Measurements from ENCODE around the gene NUDT13. TPM values are rescaled to one million over a fixed set of nuclear protein-coding genes. Genes with fewer than 3 reads are reported as not detected.

NUDT13 gene
- total and polyA plus RNA-seq, 9 of the 15 experiments (the other 6 are each of a cell fraction or from before 2014, with no cell fraction given) = 4.7 to 11.1 (median 5.6) TPM

- TF ChIP-seq PKNOX1 (IDR thresholded peaks at IDR 0.05) (peak; percentile 57; the same call in 1 of the 2 replicates), BMI1 (IDR thresholded peaks at IDR 0.05; ENCODE audit: low read length) (no peak), POLR3A (IDR thresholded peaks at IDR 0.05; ENCODE audit: borderline replicate concordance, extremely low read depth, insufficient read depth, insufficient read length) (no peak), POLR3G (IDR thresholded peaks at IDR 0.05; ENCODE audit: extremely low read depth, insufficient read length, insufficient replicate concordance) (no peak), RFX1 (IDR thresholded peaks at IDR 0.05) (no peak), THRAP3 (IDR thresholded peaks at IDR 0.05; ENCODE audit: borderline replicate concordance) (no peak), CREB3L1 (IDR thresholded peaks at IDR 0.05; ENCODE audit: borderline replicate concordance, low read depth) (peak; percentile 81; the same call in 1 of the 2 replicates), U2AF1 (optimal IDR thresholded peaks at IDR 0.05; ENCODE audit: low read depth, low read length) (no peak), SMARCC2 (IDR thresholded peaks at IDR 0.05; ENCODE audit: low read depth) (peak; percentile 22; the same call in 1 of the 2 replicates), ETV1 (tag; conservative IDR thresholded peaks at IDR 0.05; ENCODE audit: low read depth) (peak; percentile 90), NFIC (IDR thresholded peaks at IDR 0.05) (peak; percentile 47; the same call in 1 of the 2 replicates), SMAD1 (IDR thresholded peaks at IDR 0.05; ENCODE audit: low read depth, low read length, partially characterized antibody) (peak; percentile 51), FOXP4 (CRISPR knock-in tag; IDR thresholded peaks at IDR 0.05; ENCODE audit: borderline replicate concordance) (no peak), GTF2E2 (tag; IDR thresholded peaks at IDR 0.05) (peak; percentile 85), RBM22 (IDR thresholded peaks at IDR 0.05; ENCODE audit: low read depth, low read length, poor library complexity, severe bottlenecking) (peak; percentile 64), GTF2A2 (tag; IDR thresholded peaks at IDR 0.05) (no peak), ZNF224 (CRISPR knock-in tag; IDR thresholded peaks at IDR 0.05) (no peak), TAF7 (tag; IDR thresholded peaks at IDR 0.05) (peak; percentile 90), ZNF586 (CRISPR knock-in tag; conservative IDR thresholded peaks at IDR 0.05) (no peak), PHF21A (IDR thresholded peaks at IDR 0.05; ENCODE audit: borderline replicate concordance, low read depth) (no peak), PTTG1 (tag; IDR thresholded peaks at IDR 0.05; ENCODE audit: low read depth) (no peak), ARID3B (CRISPR knock-in tag; IDR thresholded peaks at IDR 0.05; ENCODE audit: borderline replicate concordance) (no peak; the same call in 1 of the 2 replicates), SLC30A9 (CRISPR knock-in tag; IDR thresholded peaks at IDR 0.05) (no peak)
Observed at GRCh38 chr10:73167783-73168464, 57.7 kb downstream of the NUDT13 start, which contains the start of the genes ECD and FAM149B1 (continued).

Data from K562 (cell line).